ENCODE data around the gene NPRL2. TPM values are rescaled to one million over a fixed set of nuclear protein-coding genes. Genes with fewer than 3 reads are reported as not detected.

The NPRL2 gene
- total and polyA plus RNA-seq, 2 of the 13 experiments (the other 11 are each of a cell fraction or from before 2014, with no cell fraction given), result 30.6 to 51.4 TPM

DNA sequence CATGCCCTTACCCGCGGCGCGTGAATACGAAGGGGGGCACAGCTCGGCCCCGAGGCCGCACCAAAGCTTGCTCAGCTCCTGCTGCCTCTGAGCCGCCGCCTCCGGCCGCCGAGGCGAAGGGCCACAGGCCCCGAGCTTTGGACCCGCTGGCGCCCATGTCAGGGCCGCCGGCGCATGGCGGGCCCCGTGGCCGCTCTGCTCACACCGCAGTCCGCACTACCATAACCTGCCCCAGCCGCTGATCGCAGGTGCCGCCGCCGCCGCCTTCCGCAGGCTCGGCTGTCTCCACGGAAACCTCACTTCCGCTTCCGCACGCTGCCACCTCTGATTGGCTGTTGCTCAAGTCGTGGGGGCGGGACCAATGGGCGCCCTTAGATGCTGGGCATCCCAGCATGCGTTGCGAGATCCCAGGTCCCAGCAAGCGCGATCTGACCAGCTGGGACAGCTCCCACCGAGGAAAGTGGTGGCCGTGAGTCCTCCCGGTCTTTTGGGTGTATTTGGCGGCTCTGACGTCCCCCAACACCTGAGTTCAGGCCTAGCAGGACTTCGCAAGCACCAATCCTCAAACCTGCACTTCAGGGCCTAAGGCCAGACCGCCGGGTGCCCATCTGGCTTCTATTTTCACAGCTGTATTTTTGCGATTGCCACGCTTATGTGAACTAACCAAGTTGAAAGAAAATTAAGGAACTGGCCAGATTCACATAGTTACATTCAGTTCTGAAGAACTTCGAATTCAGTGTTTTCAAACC, 22.5 kb downstream of the NPRL2 start, which contains the start of gene TUSC2 (continued):
- TF ChIP-seq, protein P1, sequence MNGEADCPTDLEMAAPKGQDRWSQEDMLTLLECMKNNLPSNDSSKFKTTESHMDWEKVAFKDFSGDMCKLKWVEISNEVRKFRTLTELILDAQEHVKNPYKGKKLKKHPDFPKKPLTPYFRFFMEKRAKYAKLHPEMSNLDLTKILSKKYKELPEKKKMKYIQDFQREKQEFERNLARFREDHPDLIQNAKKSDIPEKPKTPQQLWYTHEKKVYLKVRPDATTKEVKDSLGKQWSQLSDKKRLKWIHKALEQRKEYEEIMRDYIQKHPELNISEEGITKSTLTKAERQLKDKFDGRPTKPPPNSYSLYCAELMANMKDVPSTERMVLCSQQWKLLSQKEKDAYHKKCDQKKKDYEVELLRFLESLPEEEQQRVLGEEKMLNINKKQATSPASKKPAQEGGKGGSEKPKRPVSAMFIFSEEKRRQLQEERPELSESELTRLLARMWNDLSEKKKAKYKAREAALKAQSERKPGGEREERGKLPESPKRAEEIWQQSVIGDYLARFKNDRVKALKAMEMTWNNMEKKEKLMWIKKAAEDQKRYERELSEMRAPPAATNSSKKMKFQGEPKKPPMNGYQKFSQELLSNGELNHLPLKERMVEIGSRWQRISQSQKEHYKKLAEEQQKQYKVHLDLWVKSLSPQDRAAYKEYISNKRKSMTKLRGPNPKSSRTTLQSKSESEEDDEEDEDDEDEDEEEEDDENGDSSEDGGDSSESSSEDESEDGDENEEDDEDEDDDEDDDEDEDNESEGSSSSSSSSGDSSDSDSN (CRISPR knock-in tag; IDR thresholded peaks at IDR 0.05), result peak; percentile 25
- TF ChIP-seq SAP130 (CRISPR knock-in tag; IDR thresholded peaks at IDR 0.05; ENCODE audit: low read depth) (peak; percentile 97), PHF20 (CRISPR knock-in tag; IDR thresholded peaks at IDR 0.05) (peak; percentile 92), ATF1 (CRISPR knock-in tag; IDR thresholded peaks at IDR 0.05) (0 out of 2 replicates have a peak, but pooled peaks have one; percentile 53), PPARG (CRISPR knock-in tag; conservative IDR thresholded peaks at IDR 0.05) (0 out of 2 replicates have a peak, but pooled peaks have one; percentile 13), DR1 (CRISPR knock-in tag; IDR thresholded peaks at IDR 0.05) (peak; percentile 82), ZNF337 (CRISPR knock-in tag; IDR thresholded peaks at IDR 0.05; ENCODE audit: borderline replicate concordance, low read depth) (peak; percentile 56; the same call in 1 of the 2 replicates), ZNF878 (CRISPR knock-in tag; IDR thresholded peaks at IDR 0.05) (no peak), ZFY (CRISPR knock-in tag; IDR thresholded peaks at IDR 0.05) (peak; percentile 87), ZNF607 (CRISPR knock-in tag; IDR thresholded peaks at IDR 0.05; ENCODE audit: borderline replicate concordance) (peak; percentile 78; the same call in 1 of the 2 replicates), CHCHD3 (CRISPR knock-in tag; IDR thresholded peaks at IDR 0.05) (no peak)
- TF ChIP-seq, protein P2, sequence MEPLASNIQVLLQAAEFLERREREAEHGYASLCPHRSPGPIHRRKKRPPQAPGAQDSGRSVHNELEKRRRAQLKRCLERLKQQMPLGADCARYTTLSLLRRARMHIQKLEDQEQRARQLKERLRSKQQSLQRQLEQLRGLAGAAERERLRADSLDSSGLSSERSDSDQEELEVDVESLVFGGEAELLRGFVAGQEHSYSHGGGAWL (CRISPR knock-in tag; IDR thresholded peaks at IDR 0.05), result peak; percentile 26; the same call in 1 of the 2 replicates
- TF ChIP-seq, protein P3, sequence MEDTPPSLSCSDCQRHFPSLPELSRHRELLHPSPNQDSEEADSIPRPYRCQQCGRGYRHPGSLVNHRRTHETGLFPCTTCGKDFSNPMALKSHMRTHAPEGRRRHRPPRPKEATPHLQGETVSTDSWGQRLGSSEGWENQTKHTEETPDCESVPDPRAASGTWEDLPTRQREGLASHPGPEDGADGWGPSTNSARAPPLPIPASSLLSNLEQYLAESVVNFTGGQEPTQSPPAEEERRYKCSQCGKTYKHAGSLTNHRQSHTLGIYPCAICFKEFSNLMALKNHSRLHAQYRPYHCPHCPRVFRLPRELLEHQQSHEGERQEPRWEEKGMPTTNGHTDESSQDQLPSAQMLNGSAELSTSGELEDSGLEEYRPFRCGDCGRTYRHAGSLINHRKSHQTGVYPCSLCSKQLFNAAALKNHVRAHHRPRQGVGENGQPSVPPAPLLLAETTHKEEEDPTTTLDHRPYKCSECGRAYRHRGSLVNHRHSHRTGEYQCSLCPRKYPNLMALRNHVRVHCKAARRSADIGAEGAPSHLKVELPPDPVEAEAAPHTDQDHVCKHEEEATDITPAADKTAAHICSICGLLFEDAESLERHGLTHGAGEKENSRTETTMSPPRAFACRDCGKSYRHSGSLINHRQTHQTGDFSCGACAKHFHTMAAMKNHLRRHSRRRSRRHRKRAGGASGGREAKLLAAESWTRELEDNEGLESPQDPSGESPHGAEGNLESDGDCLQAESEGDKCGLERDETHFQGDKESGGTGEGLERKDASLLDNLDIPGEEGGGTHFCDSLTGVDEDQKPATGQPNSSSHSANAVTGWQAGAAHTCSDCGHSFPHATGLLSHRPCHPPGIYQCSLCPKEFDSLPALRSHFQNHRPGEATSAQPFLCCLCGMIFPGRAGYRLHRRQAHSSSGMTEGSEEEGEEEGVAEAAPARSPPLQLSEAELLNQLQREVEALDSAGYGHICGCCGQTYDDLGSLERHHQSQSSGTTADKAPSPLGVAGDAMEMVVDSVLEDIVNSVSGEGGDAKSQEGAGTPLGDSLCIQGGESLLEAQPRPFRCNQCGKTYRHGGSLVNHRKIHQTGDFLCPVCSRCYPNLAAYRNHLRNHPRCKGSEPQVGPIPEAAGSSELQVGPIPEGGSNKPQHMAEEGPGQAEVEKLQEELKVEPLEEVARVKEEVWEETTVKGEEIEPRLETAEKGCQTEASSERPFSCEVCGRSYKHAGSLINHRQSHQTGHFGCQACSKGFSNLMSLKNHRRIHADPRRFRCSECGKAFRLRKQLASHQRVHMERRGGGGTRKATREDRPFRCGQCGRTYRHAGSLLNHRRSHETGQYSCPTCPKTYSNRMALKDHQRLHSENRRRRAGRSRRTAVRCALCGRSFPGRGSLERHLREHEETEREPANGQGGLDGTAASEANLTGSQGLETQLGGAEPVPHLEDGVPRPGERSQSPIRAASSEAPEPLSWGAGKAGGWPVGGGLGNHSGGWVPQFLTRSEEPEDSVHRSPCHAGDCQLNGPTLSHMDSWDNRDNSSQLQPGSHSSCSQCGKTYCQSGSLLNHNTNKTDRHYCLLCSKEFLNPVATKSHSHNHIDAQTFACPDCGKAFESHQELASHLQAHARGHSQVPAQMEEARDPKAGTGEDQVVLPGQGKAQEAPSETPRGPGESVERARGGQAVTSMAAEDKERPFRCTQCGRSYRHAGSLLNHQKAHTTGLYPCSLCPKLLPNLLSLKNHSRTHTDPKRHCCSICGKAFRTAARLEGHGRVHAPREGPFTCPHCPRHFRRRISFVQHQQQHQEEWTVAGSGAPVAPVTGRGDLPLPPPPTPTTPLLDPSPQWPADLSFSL (CRISPR knock-in tag; IDR thresholded peaks at IDR 0.05), result no peak
- TF ChIP-seq, protein P4, sequence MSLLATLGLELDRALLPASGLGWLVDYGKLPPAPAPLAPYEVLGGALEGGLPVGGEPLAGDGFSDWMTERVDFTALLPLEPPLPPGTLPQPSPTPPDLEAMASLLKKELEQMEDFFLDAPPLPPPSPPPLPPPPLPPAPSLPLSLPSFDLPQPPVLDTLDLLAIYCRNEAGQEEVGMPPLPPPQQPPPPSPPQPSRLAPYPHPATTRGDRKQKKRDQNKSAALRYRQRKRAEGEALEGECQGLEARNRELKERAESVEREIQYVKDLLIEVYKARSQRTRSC (CRISPR knock-in tag; IDR thresholded peaks at IDR 0.05; ENCODE audit: low read depth), result no peak
- TF ChIP-seq, protein P5, sequence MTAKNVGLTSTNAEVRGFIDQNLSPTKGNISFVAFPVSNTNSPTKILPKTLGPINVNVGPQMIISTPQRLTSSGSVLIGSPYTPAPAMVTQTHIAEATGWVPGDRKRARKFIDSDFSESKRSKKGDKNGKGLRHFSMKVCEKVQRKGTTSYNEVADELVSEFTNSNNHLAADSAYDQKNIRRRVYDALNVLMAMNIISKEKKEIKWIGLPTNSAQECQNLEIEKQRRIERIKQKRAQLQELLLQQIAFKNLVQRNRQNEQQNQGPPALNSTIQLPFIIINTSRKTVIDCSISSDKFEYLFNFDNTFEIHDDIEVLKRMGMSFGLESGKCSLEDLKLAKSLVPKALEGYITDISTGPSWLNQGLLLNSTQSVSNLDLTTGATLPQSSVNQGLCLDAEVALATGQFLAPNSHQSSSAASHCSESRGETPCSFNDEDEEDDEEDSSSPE (CRISPR knock-in tag; IDR thresholded peaks at IDR 0.05), result peak; percentile 65
- TF ChIP-seq, protein P6, sequence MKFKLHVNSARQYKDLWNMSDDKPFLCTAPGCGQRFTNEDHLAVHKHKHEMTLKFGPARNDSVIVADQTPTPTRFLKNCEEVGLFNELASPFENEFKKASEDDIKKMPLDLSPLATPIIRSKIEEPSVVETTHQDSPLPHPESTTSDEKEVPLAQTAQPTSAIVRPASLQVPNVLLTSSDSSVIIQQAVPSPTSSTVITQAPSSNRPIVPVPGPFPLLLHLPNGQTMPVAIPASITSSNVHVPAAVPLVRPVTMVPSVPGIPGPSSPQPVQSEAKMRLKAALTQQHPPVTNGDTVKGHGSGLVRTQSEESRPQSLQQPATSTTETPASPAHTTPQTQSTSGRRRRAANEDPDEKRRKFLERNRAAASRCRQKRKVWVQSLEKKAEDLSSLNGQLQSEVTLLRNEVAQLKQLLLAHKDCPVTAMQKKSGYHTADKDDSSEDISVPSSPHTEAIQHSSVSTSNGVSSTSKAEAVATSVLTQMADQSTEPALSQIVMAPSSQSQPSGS (CRISPR knock-in tag; IDR thresholded peaks at IDR 0.05), result peak; percentile 39; the same call in 1 of the 2 replicates

All from HepG2 (cell line).